Body of pancreas (tissue), 4 donors: ENCODE results near the gene HHATL. TPM values are rescaled to one million over a fixed set of nuclear protein-coding genes. Genes with fewer than 3 reads are reported as not detected.

Experiments
- ATAC-seq: fragments of 150-250 bp; one replicate; pipeline ENCODE4 v1.9.1; 2016
- DNase-seq, 4 donors: peaks; one replicate each; pipeline ENCODE4 v3.0.0-alpha.2; 2019
- H3K27ac ChIP-seq, 4 donors: fragments of 200-600 bp; sonication (generic); 1 replicate in 3 of 4; 2 replicates in 1 of 4; pipeline versions ENCODE4 v1.5.1 to v1.6.1; 2016 to 2019; ENCODE audit warnings: mild to moderate bottlenecking in 1 of 4, mixed read lengths in 1 of 4, moderate library complexity in 1 of 4
- H3K27me3 ChIP-seq, 2 donors: fragments of 200-600 bp; sonication (generic); one replicate each; pipeline ENCODE4 v1.6.0; 2016; ENCODE audit warnings: mild to moderate bottlenecking in 1 of 2
- H3K36me3 ChIP-seq, 2 donors: fragments of 200-600 bp; sonication (generic); replicated peaks in 1 of 2; 2 replicates each; pipeline ENCODE4 v1.5.1; 2016; ENCODE audit warnings: low read depth in 2 of 2; ENCODE audit not compliant: insufficient read depth in 1 of 2
- H3K4me1 ChIP-seq: fragments of 200-600 bp; sonication (generic); one replicate; pipeline ENCODE4 v1.6.0; 2016
- H3K4me3 ChIP-seq, 2 donors: fragments of 200-600 bp; sonication (generic); 1 replicate in 1 of 2; 2 replicates in 1 of 2; pipeline ENCODE4 v1.5.1; 2016 to 2019
- H3K9me3 ChIP-seq, 3 donors: fragments of 200-600 bp; sonication (generic); 1 replicate in 2 of 3; 2 replicates in 1 of 3; pipeline ENCODE4 v1.5.1; 2016
- POLR2A ChIP-seq, 3 donors: fragments of 450-650 bp; IDR thresholded peaks; one replicate each; pipeline ENCODE4 v1.6.1; 2016; ENCODE audit warnings: antibody characterized with exemption in 3 of 3, mild to moderate bottlenecking in 2 of 3
- WGBS, 2 donors: methylation state at CpG; one replicate each; pipeline ENCODE4 v1.1.5; 2017; 5-methylcytosine and 5-hydroxymethylcytosine counted together
- intact Hi-C: fragments of 100-400 bp; cut with DNase I; formaldehyde crosslinking; loops from one replicate; pipeline ENCODE4 v1.15.1; 2023
- total RNA-seq, 2 donors: library from RNA; depleted of rRNA; stranded (reverse); fragments of >200 nt; gene quantifications; one replicate each; pipeline ENCODE4 v1.1.0, GENCODE V29; 2016
- TF ChIP-seq, protein P1 (sequence below), 7 experiments: fragments of 450-650 bp in 4 of 7; fragments of 200-600 bp in 3 of 7; sonication (generic) in 3 of 7; IDR thresholded peaks; one replicate each; pipeline ENCODE4 v1.5.1; 2016 to 2019; ENCODE audit warnings: antibody characterized with exemption in 7 of 7

HHATL gene
- total RNA-seq, 2 donors from 2014 or later, result 0.26 TPM; not detected in 1

DNA sequence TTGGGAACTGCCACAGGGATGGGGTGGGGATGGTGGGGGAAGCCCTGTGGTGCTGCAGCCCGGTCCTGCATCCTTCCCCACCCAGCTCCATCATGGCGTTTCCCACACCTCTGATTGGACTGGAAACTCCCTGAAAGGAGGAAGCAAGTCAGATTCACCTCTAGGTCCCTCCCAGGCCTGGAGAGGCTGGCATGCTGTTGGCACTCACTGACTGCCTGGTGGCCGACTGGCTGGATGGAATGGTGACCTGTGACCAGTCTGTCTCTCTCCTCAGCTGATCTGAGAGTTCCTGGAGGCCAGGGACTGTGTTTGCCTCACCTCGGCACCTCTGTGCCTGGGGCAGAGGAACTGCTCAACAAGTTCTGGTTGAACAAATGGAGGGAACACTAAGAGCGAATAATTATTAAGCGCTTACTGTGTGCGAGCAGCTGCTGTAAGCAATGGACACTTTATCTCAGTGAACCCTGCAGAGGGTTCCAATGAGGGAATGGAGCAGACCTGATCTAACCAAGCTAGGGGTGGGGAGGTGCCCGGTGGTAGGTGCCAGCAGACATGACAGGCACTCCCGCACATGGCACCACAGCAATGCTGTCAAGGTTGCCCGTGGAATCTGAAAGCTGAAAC lies 3.5 kb upstream of the HHATL start:
- Histone ChIP-seq H3K9me3 (no peaks in the 10 kb centered on the region), H3K36me3 (no peaks in the 10 kb centered on the region), H3K4me1 (no peaks in the 10 kb centered on the region), H3K27ac (no peak overlapping the region), H3K4me3 (no peak overlapping the region), H3K27me3 (no peaks in the 10 kb centered on the region)
- no peak for DNase-seq
- WGBS, 2 donors, result 69 to 83% methylated on average over 8 to 10 of the region's 10 CpGs
- ATAC-seq, result no peak
- TF ChIP-seq POLR2A (IDR thresholded peaks at IDR 0.05), result no peak
- TF ChIP-seq, protein P1, sequence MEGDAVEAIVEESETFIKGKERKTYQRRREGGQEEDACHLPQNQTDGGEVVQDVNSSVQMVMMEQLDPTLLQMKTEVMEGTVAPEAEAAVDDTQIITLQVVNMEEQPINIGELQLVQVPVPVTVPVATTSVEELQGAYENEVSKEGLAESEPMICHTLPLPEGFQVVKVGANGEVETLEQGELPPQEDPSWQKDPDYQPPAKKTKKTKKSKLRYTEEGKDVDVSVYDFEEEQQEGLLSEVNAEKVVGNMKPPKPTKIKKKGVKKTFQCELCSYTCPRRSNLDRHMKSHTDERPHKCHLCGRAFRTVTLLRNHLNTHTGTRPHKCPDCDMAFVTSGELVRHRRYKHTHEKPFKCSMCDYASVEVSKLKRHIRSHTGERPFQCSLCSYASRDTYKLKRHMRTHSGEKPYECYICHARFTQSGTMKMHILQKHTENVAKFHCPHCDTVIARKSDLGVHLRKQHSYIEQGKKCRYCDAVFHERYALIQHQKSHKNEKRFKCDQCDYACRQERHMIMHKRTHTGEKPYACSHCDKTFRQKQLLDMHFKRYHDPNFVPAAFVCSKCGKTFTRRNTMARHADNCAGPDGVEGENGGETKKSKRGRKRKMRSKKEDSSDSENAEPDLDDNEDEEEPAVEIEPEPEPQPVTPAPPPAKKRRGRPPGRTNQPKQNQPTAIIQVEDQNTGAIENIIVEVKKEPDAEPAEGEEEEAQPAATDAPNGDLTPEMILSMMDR (IDR thresholded peaks at IDR 0.05), result no peak
- intact Hi-C loops, result no loop called here

GRCh38 chr3:42705058-42705767 lies 2.6 kb upstream of the HHATL start:
- H3K27me3 ChIP-seq, result no peaks in the 10 kb centered on the region
- H3K27ac ChIP-seq, result no peak overlapping the region
- DNase-seq, result no peak
- no peaks in the 10 kb centered on the region for H3K4me1 ChIP-seq
- TF ChIP-seq POLR2A (IDR thresholded peaks at IDR 0.05), result no peak
- TF ChIP-seq, protein P1 (IDR thresholded peaks at IDR 0.05), result no peak
- no peak overlapping the region for H3K4me3 ChIP-seq
- H3K36me3 ChIP-seq, result no peaks in the 10 kb centered on the region
- intact Hi-C loops, result no loop called here
- H3K9me3 ChIP-seq, result no peaks in the 10 kb centered on the region
- ATAC-seq, result no peak
- 76 to 85% methylated on average over 6 to 7 of the region's 7 CpGs for WGBS, 2 donors

- Histone ChIP-seq H3K27ac (no peak overlapping the region), H3K9me3 (no peaks in the 10 kb centered on the region), H3K4me3 (no peak overlapping the region), H3K4me1 (no peaks in the 10 kb centered on the region), H3K36me3 (no peaks in the 10 kb centered on the region), H3K27me3 (no peaks in the 10 kb centered on the region)
- ATAC-seq, result no peak
- DNase-seq, result no peak
- intact Hi-C loops, result no loop called here
- TF ChIP-seq POLR2A (IDR thresholded peaks at IDR 0.05), result no peak
- TF ChIP-seq, protein P1 (IDR thresholded peaks at IDR 0.05), result no peak
- WGBS, 2 donors, result 82 to 84% methylated on average over 7 to 8 of the region's 8 CpGs
These were observed 1.7 kb upstream of the HHATL start for GRCh38 chr3:42704136-42704841.

DNA sequence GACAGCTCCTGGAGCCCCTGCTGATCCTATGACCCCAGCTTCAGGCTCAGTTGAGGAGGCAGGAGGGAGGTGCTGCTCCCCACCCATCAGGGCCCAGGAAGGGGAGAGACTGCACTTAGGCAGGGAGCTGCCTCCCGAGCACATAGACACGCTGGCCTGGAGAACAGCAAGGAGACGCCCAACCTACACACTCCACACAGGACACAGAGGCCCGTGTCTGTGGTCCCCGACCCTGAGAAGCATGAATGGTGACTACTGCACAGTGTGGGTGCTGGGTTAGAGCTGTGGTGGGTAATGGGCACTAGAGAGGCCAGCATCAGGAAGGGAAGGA lies 1.1 kb upstream of the HHATL start:
- no peaks in the 10 kb centered on the region for H3K27me3 ChIP-seq
- intact Hi-C loops, result no loop called here
- H3K4me1 ChIP-seq, result no peaks in the 10 kb centered on the region
- H3K4me3 ChIP-seq, result no peak overlapping the region
- WGBS, 2 donors, result 65% methylated on average over 5 of the region's 5 CpGs; no CpG with 5 or more reads in 1 of the 2 donors
- no peak for DNase-seq
- H3K9me3 ChIP-seq, result no peaks in the 10 kb centered on the region
- no peak for ATAC-seq
- H3K27ac ChIP-seq, result no peak overlapping the region
- no peaks in the 10 kb centered on the region for H3K36me3 ChIP-seq
- no peak for TF ChIP-seq POLR2A (IDR thresholded peaks at IDR 0.05)
- TF ChIP-seq, protein P1 (IDR thresholded peaks at IDR 0.05), result no peak
